ENCODE results near the gene RHOF. TPM values are rescaled to one million over a fixed set of nuclear protein-coding genes. Genes with fewer than 3 reads are reported as not detected.

Gene RHOF
- total RNA-seq, 2 donors from 2014 or later, result 9.9 to 10.2 TPM

GRCh38 chr12:121810234-121810817, 16.8 kb upstream of the RHOF start:
- WGBS, 2 donors, result 71 to 73% methylated on average over 14 to 25 of the region's 33 CpGs
- no peak for DNase-seq
- intact Hi-C loops (cut with DNase I), result no loop called here
- Histone ChIP-seq H3K4me1 (peaks cover 67% of the 10 kb centered on the region), H3K27ac (peak overlapping the region in 2 of 4 donors; percentile 61 to 75), H3K36me3 (replicated peaks in 1 of 2; ENCODE audit: insufficient read depth in 1 of 2, low read depth in 2 of 2) (peaks cover 0 to 11% of the 10 kb centered on the region in 2 donors), H3K27me3 (no peaks in the 10 kb centered on the region), H3K9me3 (no peaks in the 10 kb centered on the region), H3K4me3 (no peak overlapping the region)
- ATAC-seq, result no peak
- no peak for TF ChIP-seq POLR2A (IDR thresholded peaks at IDR 0.05)
- TF ChIP-seq, protein P1, sequence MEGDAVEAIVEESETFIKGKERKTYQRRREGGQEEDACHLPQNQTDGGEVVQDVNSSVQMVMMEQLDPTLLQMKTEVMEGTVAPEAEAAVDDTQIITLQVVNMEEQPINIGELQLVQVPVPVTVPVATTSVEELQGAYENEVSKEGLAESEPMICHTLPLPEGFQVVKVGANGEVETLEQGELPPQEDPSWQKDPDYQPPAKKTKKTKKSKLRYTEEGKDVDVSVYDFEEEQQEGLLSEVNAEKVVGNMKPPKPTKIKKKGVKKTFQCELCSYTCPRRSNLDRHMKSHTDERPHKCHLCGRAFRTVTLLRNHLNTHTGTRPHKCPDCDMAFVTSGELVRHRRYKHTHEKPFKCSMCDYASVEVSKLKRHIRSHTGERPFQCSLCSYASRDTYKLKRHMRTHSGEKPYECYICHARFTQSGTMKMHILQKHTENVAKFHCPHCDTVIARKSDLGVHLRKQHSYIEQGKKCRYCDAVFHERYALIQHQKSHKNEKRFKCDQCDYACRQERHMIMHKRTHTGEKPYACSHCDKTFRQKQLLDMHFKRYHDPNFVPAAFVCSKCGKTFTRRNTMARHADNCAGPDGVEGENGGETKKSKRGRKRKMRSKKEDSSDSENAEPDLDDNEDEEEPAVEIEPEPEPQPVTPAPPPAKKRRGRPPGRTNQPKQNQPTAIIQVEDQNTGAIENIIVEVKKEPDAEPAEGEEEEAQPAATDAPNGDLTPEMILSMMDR (IDR thresholded peaks at IDR 0.05), result no peak

DNA sequence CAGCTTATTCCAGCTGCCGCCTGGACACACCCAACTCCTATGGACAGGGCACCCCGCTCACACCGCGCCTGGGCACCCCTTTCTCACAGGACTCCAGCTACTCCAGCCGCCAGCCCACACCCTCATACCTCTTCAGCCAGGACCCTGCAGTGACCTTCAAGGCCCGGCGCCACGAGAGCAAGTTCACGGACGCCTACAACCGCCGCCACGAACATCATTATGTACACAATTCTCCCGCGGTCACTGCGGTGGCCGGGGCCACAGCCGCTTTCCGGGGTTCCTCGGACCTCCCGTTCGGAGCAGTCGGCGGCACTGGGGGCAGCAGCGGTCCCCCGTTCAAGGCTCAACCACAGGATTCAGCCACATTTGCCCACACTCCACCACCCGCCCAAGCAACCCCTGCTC, 16.2 kb upstream of the RHOF start:
- Histone ChIP-seq H3K9me3 (no peaks in the 10 kb centered on the region), H3K4me1 (peaks cover 67% of the 10 kb centered on the region), H3K27ac (no peak overlapping the region), H3K4me3 (no peak overlapping the region), H3K27me3 (no peaks in the 10 kb centered on the region), H3K36me3 (replicated peaks in 1 of 2; ENCODE audit: insufficient read depth in 1 of 2, low read depth in 2 of 2) (peaks cover 0 to 6% of the 10 kb centered on the region in 2 donors)
- no peak for ATAC-seq
- 78 to 92% methylated on average over 16 to 27 of the region's 27 CpGs for WGBS, 2 donors
- no peak for DNase-seq
- intact Hi-C loops (cut with DNase I), result no loop called here
- TF ChIP-seq, protein P1 (IDR thresholded peaks at IDR 0.05), result no peak
- no peak for TF ChIP-seq POLR2A (IDR thresholded peaks at IDR 0.05)

DNA sequence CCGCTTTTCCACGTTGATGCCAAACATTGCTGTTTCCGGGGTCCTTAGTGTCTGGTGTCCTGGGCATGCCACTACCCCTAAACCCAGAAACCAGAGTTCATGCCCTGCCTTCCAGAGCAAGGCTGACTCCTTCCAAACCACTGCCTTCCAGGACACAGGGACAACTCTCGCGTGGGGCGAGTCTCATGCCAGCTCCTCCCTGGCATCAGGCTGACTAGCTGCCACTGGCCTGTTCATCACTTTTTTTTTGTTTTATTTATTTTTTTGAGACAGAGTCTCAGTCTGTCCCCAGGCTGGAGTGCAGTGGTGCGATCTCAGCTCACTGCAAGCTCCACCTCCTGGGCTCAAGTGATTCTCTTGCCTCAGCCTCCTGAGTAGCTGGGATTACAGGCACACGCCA, 15.1 kb upstream of the RHOF start:
- Histone ChIP-seq H3K9me3 (no peaks in the 10 kb centered on the region), H3K4me3 (no peak overlapping the region), H3K36me3 (replicated peaks in 1 of 2; ENCODE audit: insufficient read depth in 1 of 2, low read depth in 2 of 2) (peaks cover 0 to 1% of the 10 kb centered on the region in 2 donors), H3K27ac (no peak overlapping the region), H3K4me1 (peaks cover 64% of the 10 kb centered on the region), H3K27me3 (no peaks in the 10 kb centered on the region)
- no peak for TF ChIP-seq POLR2A (IDR thresholded peaks at IDR 0.05)
- TF ChIP-seq, protein P1 (IDR thresholded peaks at IDR 0.05), result no peak
- DNase-seq (no peak), ATAC-seq (no peak)
- 83% methylated on average over 7 to 8 of the region's 8 CpGs for WGBS, 2 donors
- intact Hi-C loops (cut with DNase I), result no loop called here

GRCh38 chr12:121807642-121808347, 14.3 kb upstream of the RHOF start:
- WGBS, 2 donors, result 75 to 97% methylated on average over 6 to 14 of the region's 14 CpGs
- ATAC-seq, result no peak
- peaks cover 0 to 1% of the 10 kb centered on the region in 2 donors for H3K36me3 ChIP-seq (replicated peaks in 1 of 2; ENCODE audit: insufficient read depth in 1 of 2, low read depth in 2 of 2)
- intact Hi-C loops (cut with DNase I), result no loop called here
- H3K4me3 ChIP-seq, result no peak overlapping the region
- no peaks in the 10 kb centered on the region for H3K27me3 ChIP-seq
- H3K27ac ChIP-seq, result peak overlapping the region in 2 of 4 donors; percentile 77 to 100
- DNase-seq, result no peak
- no peak for TF ChIP-seq POLR2A (IDR thresholded peaks at IDR 0.05)
- TF ChIP-seq, protein P1 (IDR thresholded peaks at IDR 0.05), result no peak
- peaks cover 56% of the 10 kb centered on the region for H3K4me1 ChIP-seq
- H3K9me3 ChIP-seq, result no peaks in the 10 kb centered on the region

All from body of pancreas (tissue), 4 donors.